ENCODE data around the gene SEPTIN6. TPM values are rescaled to one million over a fixed set of nuclear protein-coding genes. Genes with fewer than 3 reads are reported as not detected.

SEPTIN6 gene
- 26.9 and 41.7 TPM in 2 replicates for total RNA-seq (2014; rRNA removed; shearing (Covaris generic))

GRCh38 chrX:119693040-119693995 lies at the start of gene SEPTIN6:
SEPTIN6 (minus strand) TSS chrX:119693168; CDS start chrX:119693105, 63 bp downstream.
- peak; percentile 88 for DNase-seq
- Histone ChIP-seq H3K36me3 (replicated peaks; ENCODE audit: control insufficient read depth, insufficient read depth, low read length) (no peaks in the 10 kb centered on the region), H3K27me3 (ENCODE audit: control insufficient read depth, insufficient read depth, low read length) (peaks cover 9% of the 10 kb centered on the region), H3K4me3 (ENCODE audit: insufficient read depth, low read depth, low read length) (peak within 1 kb of the TSS; percentile 61)

DNA sequence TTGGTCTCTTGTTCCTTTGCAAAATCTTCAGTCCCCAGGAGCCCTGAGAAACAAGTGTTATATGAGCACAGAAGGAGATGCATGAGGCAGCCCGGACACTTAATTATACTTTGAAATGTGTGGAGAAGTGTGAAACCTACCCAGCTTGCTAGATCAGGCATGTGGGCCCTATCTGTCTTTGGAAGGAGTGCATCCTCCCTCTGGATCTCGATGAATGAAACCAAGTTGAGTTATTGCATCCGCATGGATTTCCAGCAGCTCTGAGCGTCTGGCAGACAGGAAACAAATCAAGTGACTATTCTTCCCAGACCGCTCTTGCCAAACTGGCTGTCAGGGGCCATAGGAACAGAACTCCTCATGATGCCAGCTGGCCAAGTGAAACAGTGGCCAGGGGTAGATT lies 45.8 kb upstream of the SEPTIN6 start:
- Histone ChIP-seq H3K4me3 (ENCODE audit: insufficient read depth, low read depth, low read length) (no peak overlapping the region), H3K27me3 (ENCODE audit: control insufficient read depth, insufficient read depth, low read length) (no peaks in the 10 kb centered on the region), H3K36me3 (replicated peaks; ENCODE audit: control insufficient read depth, insufficient read depth, low read length) (no peaks in the 10 kb centered on the region)
- no peak for DNase-seq

GRCh38 chrX:119736206-119736764 lies 43.3 kb upstream of the SEPTIN6 start:
- Histone ChIP-seq H3K27me3 (ENCODE audit: control insufficient read depth, insufficient read depth, low read length) (no peaks in the 10 kb centered on the region), H3K4me3 (ENCODE audit: insufficient read depth, low read depth, low read length) (no peak overlapping the region)
- no peak for DNase-seq

GRCh38 chrX:119735467-119735866 lies 42.5 kb upstream of the SEPTIN6 start:
- no peak for DNase-seq
- no peak overlapping the region for H3K4me3 ChIP-seq (ENCODE audit: insufficient read depth, low read depth, low read length)
- no peaks in the 10 kb centered on the region for H3K27me3 ChIP-seq (ENCODE audit: control insufficient read depth, insufficient read depth, low read length)
- H3K36me3 ChIP-seq (replicated peaks; ENCODE audit: control insufficient read depth, insufficient read depth, low read length): no peaks in the 10 kb centered on the region

More at GRCh38 chrX:119736206-119736764, 43.3 kb upstream of the SEPTIN6 start:
- no peaks in the 10 kb centered on the region for H3K36me3 ChIP-seq (replicated peaks; ENCODE audit: control insufficient read depth, insufficient read depth, low read length)

DNA sequence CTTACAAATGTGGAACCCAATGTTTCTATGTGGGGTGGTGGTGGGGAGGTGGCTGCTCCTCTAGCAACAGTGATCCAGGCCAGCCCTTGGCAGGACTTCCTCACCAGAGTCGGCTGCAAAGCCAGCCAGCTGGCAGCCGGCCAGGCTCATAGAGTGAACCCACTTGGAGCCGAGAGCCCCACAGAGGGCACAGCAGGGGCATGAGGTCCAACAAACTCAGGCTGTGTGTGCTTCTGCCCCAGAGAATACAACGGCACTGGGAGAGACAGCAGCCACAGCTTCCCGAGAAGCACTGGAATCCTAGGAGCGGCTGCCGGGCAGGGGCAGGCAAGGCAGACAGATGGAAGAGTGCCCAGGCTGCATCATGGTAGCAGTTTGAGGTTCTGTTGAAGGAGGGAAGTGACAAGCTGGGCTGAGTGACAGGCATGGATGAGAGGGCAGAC lies 42.0 kb upstream of the SEPTIN6 start:
- H3K4me3 ChIP-seq (ENCODE audit: insufficient read depth, low read depth, low read length): no peak overlapping the region
- DNase-seq: no peak
- no peaks in the 10 kb centered on the region for H3K27me3 ChIP-seq (ENCODE audit: control insufficient read depth, insufficient read depth, low read length)
- no peaks in the 10 kb centered on the region for H3K36me3 ChIP-seq (replicated peaks; ENCODE audit: control insufficient read depth, insufficient read depth, low read length)

DNA sequence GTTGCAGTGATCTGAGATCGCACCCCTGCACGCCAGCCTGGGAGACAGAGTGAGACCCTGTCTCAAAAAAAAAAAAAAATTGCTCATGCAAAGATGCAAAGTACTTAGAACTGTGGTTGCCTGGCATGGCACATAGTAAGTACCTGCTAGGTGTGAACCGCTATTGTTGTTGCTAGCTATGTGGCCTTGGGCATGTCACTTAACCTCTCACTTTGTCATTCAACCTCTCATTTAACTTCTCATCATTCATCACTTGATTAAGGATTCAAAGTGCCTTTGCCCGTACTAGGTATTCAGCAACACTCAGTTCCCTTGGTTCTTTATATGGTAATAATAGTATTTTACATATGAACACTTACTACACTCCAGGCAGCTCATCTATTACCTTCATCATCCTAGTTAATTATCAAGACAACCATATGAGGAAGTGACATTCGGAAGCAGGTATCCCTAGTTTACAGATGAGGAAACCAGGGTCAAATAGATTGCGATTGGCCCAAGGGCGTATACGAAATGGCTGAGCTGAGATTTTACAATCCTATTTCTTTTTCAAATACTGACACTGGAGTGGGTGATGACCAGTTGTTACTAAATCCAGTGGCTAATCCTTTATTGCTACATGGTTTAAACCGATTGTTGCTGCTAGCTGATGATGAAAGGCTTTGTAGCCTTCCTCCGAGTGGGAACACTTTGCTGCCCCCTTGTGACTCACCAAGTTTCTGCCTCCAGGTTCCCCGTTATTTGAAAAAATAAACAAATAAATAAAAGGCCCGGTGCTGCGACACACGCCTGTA lies 36.6 kb upstream of the SEPTIN6 start:
- H3K36me3 ChIP-seq (replicated peaks; ENCODE audit: control insufficient read depth, insufficient read depth, low read length): no peaks in the 10 kb centered on the region
- no peak overlapping the region for H3K4me3 ChIP-seq (ENCODE audit: insufficient read depth, low read depth, low read length)
- H3K27me3 ChIP-seq (ENCODE audit: control insufficient read depth, insufficient read depth, low read length): no peaks in the 10 kb centered on the region
- peak; percentile 58 for DNase-seq

DNA sequence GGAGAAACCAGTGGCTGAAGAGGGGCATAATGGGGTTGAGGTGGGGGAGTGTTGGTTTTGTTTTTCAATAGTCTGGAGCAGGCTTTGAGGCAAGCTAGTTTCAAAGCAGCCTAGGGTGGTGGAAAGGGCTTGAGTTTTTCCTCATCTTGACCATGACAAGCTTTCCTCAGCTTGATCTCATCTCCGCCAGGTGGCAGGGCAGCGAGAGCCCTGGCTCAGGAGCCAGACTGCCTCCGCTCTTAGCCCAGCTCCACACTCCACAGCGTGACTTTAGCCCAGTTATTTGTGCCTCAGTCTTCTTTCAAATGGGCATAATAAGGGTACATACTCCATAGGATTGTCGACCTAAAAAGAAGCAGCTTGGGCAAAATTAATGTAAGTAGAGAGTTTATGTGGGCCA lies 35.5 kb upstream of the SEPTIN6 start:
- Histone ChIP-seq H3K4me3 (ENCODE audit: insufficient read depth, low read depth, low read length) (no peak overlapping the region), H3K36me3 (replicated peaks; ENCODE audit: control insufficient read depth, insufficient read depth, low read length) (no peaks in the 10 kb centered on the region), H3K27me3 (ENCODE audit: control insufficient read depth, insufficient read depth, low read length) (no peaks in the 10 kb centered on the region)
- DNase-seq: peak; percentile 37

- Histone ChIP-seq H3K4me3 (ENCODE audit: insufficient read depth, low read depth, low read length) (no peak overlapping the region), H3K36me3 (replicated peaks; ENCODE audit: control insufficient read depth, insufficient read depth, low read length) (no peaks in the 10 kb centered on the region), H3K27me3 (ENCODE audit: control insufficient read depth, insufficient read depth, low read length) (no peaks in the 10 kb centered on the region)
- DNase-seq: no peak
Observed at GRCh38 chrX:119726900-119727555, 34.1 kb upstream of the SEPTIN6 start.

- Histone ChIP-seq H3K27me3 (ENCODE audit: control insufficient read depth, insufficient read depth, low read length) (no peaks in the 10 kb centered on the region), H3K4me3 (ENCODE audit: insufficient read depth, low read depth, low read length) (no peak overlapping the region), H3K36me3 (replicated peaks; ENCODE audit: control insufficient read depth, insufficient read depth, low read length) (no peaks in the 10 kb centered on the region)
- DNase-seq: no peak
Observed at GRCh38 chrX:119721926-119722325, 29.0 kb upstream of the SEPTIN6 start.

- no peak for DNase-seq
- no peaks in the 10 kb centered on the region for H3K27me3 ChIP-seq (ENCODE audit: control insufficient read depth, insufficient read depth, low read length)
- no peak overlapping the region for H3K4me3 ChIP-seq (ENCODE audit: insufficient read depth, low read depth, low read length)
- H3K36me3 ChIP-seq (replicated peaks; ENCODE audit: control insufficient read depth, insufficient read depth, low read length): no peaks in the 10 kb centered on the region
Observed at GRCh38 chrX:119721487-119721886, 28.5 kb upstream of the SEPTIN6 start.

DNA sequence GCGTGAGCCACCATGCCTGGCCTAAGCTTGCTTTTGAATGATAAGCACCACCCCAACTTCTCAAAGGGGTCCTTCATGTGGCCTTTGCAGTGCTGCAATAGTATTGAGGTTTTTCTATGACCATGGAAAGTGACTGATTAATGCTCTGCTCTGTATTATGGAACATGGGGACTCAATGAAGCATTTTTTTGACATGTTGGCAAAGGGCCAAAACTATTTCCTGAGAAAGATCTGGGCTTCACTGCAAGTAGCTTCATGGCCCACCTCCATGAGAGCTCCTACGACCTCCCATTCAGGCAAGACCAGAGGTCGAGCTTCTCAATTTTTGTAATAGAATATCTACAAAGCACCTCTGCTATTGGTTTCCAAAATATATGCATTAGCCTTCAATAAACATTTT lies 16.7 kb upstream of the SEPTIN6 start:
- DNase-seq: no peak
- Histone ChIP-seq H3K27me3 (ENCODE audit: control insufficient read depth, insufficient read depth, low read length) (no peaks in the 10 kb centered on the region), H3K36me3 (replicated peaks; ENCODE audit: control insufficient read depth, insufficient read depth, low read length) (no peaks in the 10 kb centered on the region), H3K4me3 (ENCODE audit: insufficient read depth, low read depth, low read length) (no peak overlapping the region)

- no peak for DNase-seq
- Histone ChIP-seq H3K36me3 (replicated peaks; ENCODE audit: control insufficient read depth, insufficient read depth, low read length) (no peaks in the 10 kb centered on the region), H3K27me3 (ENCODE audit: control insufficient read depth, insufficient read depth, low read length) (no peaks in the 10 kb centered on the region), H3K4me3 (ENCODE audit: insufficient read depth, low read depth, low read length) (no peak overlapping the region)
Observed at GRCh38 chrX:119708936-119709335, 16.0 kb upstream of the SEPTIN6 start.

DNA sequence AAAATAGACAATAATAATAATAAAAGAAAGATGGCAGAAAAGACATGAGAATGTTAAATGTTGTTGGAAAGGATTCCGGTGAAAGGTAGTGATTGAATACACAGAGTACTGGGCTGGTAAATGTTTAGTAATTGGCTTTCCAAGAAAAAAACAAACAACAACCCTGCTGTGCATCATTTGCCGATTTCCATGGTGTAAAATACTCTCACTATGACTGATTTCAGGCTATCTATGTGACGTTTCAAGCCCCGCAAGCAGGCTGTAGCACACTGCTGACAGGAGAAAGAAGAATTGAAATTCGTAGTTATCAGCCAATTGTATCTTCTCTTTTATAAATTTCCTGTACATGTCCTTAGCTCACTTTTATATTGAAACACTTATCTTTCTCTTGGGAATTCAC lies 13.6 kb upstream of the SEPTIN6 start:
- no peaks in the 10 kb centered on the region for H3K27me3 ChIP-seq (ENCODE audit: control insufficient read depth, insufficient read depth, low read length)
- H3K4me3 ChIP-seq (ENCODE audit: insufficient read depth, low read depth, low read length): no peak overlapping the region
- no peaks in the 10 kb centered on the region for H3K36me3 ChIP-seq (replicated peaks; ENCODE audit: control insufficient read depth, insufficient read depth, low read length)
- DNase-seq: no peak

DNA sequence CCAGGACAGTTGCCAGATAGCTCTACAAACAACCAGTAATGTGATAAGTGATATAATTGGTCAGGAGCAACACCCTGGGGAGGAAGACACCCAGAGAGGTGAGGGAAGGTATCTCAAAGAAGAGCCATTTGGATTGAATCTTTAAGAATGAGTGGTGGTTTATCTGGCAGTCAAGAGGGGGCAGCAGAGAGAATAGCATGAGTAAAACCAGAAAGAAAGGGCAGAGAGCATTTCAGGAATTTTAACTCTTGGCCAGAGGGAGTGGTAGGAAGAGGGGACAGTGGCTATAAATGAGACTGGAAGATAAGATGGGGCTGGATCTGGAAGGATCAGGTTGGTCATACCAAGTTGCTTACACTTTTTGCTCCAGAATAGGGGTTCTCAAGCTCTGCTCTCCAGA lies 5.9 kb upstream of the SEPTIN6 start:
- H3K36me3 ChIP-seq (replicated peaks; ENCODE audit: control insufficient read depth, insufficient read depth, low read length): no peaks in the 10 kb centered on the region
- peaks cover 6% of the 10 kb centered on the region for H3K27me3 ChIP-seq (ENCODE audit: control insufficient read depth, insufficient read depth, low read length)
- DNase-seq: peak; percentile 66
- H3K4me3 ChIP-seq (ENCODE audit: insufficient read depth, low read depth, low read length): no peak overlapping the region

Data from H7 (cell line).